HG03135 (cell line): Measurements from ENCODE around the gene SIX3.

ENCODE experiments used
- ATAC-seq: cut with Tn5 transposase; IDR thresholded peaks from one replicate; pipeline ENCODE4 v1.9.1; 2021; ENCODE audit warnings: mild to moderate bottlenecking, moderate library complexity; ENCODE audit not compliant: unreplicated experiment

Gene SIX3

GRCh38 chr2:44930274-44931197 is 11.0 kb upstream of the SIX3 start:
- no peak for ATAC-seq

GRCh38 chr2:44931198-44931780 is 10.2 kb upstream of the SIX3 start:
- no peak for ATAC-seq

- no peak for ATAC-seq
Measured at GRCh38 chr2:44932079-44932478, 9.4 kb upstream of the SIX3 start.

- no peak for ATAC-seq
Measured at GRCh38 chr2:44932564-44933392, 8.7 kb upstream of the SIX3 start.

- no peak for ATAC-seq
Measured at GRCh38 chr2:44933434-44933951, 8.0 kb upstream of the SIX3 start.

- no peak for ATAC-seq
Measured at GRCh38 chr2:44934038-44934982, 7.2 kb upstream of the SIX3 start.

GRCh38 chr2:44934983-44935728 is 6.3 kb upstream of the SIX3 start:
- no peak for ATAC-seq

- no peak for ATAC-seq
Measured at GRCh38 chr2:44935729-44936098, 5.8 kb upstream of the SIX3 start.

GRCh38 chr2:44936275-44936674 is 5.2 kb upstream of the SIX3 start:
- ATAC-seq: no peak

- no peak for ATAC-seq
Measured at GRCh38 chr2:44936715-44937687, 4.5 kb upstream of the SIX3 start.

GRCh38 chr2:44937688-44938240 is 3.7 kb upstream of the SIX3 start:
- ATAC-seq: no peak

GRCh38 chr2:44938287-44939105 is 3.0 kb upstream of the SIX3 start:
- ATAC-seq: no peak

- ATAC-seq: no peak
Measured at GRCh38 chr2:44939106-44940048, 2.1 kb upstream of the SIX3 start.

GRCh38 chr2:44940049-44940494 is 1.4 kb upstream of the SIX3 start:
- no peak for ATAC-seq

- ATAC-seq: no peak
Measured at GRCh38 chr2:44940732-44941464, 604 bp upstream of the SIX3 start.
